HepG2 (cell line): ENCODE data around the gene RSPH9. TPM values are rescaled to one million over a fixed set of nuclear protein-coding genes. Genes with fewer than 3 reads are reported as not detected.
A peak's percentile ranks its signal among the peaks of the same experiment; 100 is the strongest.

ENCODE experiments used
- ATAC-seq: fragments of 200-7000 bp; cut with Tn5 transposase; 3 replicates; pipeline ENCODE4 v1.9.1; 2020; ENCODE audit warnings: mild to moderate bottlenecking, moderate library complexity
- BruUV-seq: library from RNA; stranded (reverse); fragments of 400-500 nt; replicated peaks from 2 replicates; lab custom pipeline; 2021; lab: Mats Ljungman, UMichigan
- CTCF ChIA-PET: fragments of 300-600 bp; formaldehyde crosslinking; extraction: SDS; loops from one replicate; lab custom pipeline; 2021; ENCODE audit warnings: low total read pairs, inconsistent platforms, low intra/inter-chr PET ratio; lab: Yijun Ruan, JAX
- POLR2A ChIA-PET: fragments of 350-600 bp; sonication (Branson Sonifier 250); formaldehyde crosslinking; loops from one replicate; lab custom pipeline; 2020; ENCODE audit warnings: antibody characterized with exemption, inconsistent platforms; lab: Yijun Ruan, JAX
- DNase-seq: peaks from one replicate; pipeline ENCODE4 v3.0.0-alpha.2; 2015; ENCODE audit warnings: low spot score
- FAIRE-seq: peaks from 3 replicates; lab custom pipeline; 2011; peaks lifted over from hg19 to GRCh38; lab: Jason Lieb, UNC
- H2AFZ ChIP-seq: one replicate; pipeline ENCODE4 v1.6.1; 2011; ENCODE audit warnings: low read length, inconsistent platforms
- H3K27ac ChIP-seq: fragments of 300-600 bp; 3 replicates; pipeline ENCODE4 v1.8.0; 2011; ENCODE audit warnings: mixed run types, mild to moderate bottlenecking, mixed read lengths, low read length, inconsistent platforms; ENCODE audit not compliant: insufficient read depth; ENCODE audit errors: extremely low read length
- H3K27me3 ChIP-seq, 2 experiments: fragments of 200-600 bp in 1 of 2; 2 replicates in 1 of 2; 3 replicates in 1 of 2; pipeline versions ENCODE4 v1.6.0 to v1.8.0; 2011; ENCODE audit warnings: low read length in 2 of 2, mild to moderate bottlenecking in 2 of 2, moderate library complexity in 2 of 2, inconsistent platforms in 1 of 2; ENCODE audit not compliant: insufficient read depth in 2 of 2, control insufficient read depth in 1 of 2
- H3K36me3 ChIP-seq, 2 experiments: fragments of 200-600 bp in 1 of 2; replicated peaks in 1 of 2; 2 replicates in 1 of 2; 3 replicates in 1 of 2; pipeline versions ENCODE4 v1.5.1 to v1.8.0; 2011; ENCODE audit warnings: low read length in 2 of 2, inconsistent platforms in 1 of 2; ENCODE audit not compliant: insufficient read depth in 2 of 2, control insufficient read depth in 1 of 2
- H3K4me1 ChIP-seq: 2 replicates; pipeline ENCODE4 v1.5.1; 2012; ENCODE audit warnings: low read length, inconsistent platforms; ENCODE audit not compliant: insufficient read depth
- H3K4me2 ChIP-seq: 2 replicates; pipeline ENCODE4 v1.6.0; 2011; ENCODE audit warnings: low read depth, low read length, inconsistent platforms
- H3K4me3 ChIP-seq, 3 experiments: fragments of 200-600 bp in 1 of 3; sonication (generic), shearing (Covaris generic) in 1 of 3; replicated peaks in 1 of 3; 2 replicates each; pipeline ENCODE4 v1.5.1; 2011 to 2016; ENCODE audit warnings: low read length in 3 of 3, inconsistent platforms in 2 of 3, low read depth in 2 of 3, mild to moderate bottlenecking in 2 of 3, control low read depth in 1 of 3, mixed read lengths in 1 of 3; ENCODE audit not compliant: insufficient read depth in 1 of 3
- H3K79me2 ChIP-seq: one replicate; pipeline ENCODE4 v1.6.1; 2011; ENCODE audit warnings: low read length, inconsistent platforms; ENCODE audit not compliant: insufficient read depth
- H3K9ac ChIP-seq: 2 replicates; pipeline ENCODE4 v1.6.0; 2011; ENCODE audit warnings: mild to moderate bottlenecking, low read depth, low read length, inconsistent platforms; ENCODE audit not compliant: insufficient read depth
- H3K9me3 ChIP-seq: 2 replicates; pipeline ENCODE4 v1.5.1; 2012; ENCODE audit warnings: mild to moderate bottlenecking, low read length
- H4K20me1 ChIP-seq: 2 replicates; pipeline ENCODE4 v1.6.0; 2011; ENCODE audit warnings: inconsistent platforms, mild to moderate bottlenecking, low read length, moderate library complexity; ENCODE audit not compliant: insufficient read depth
- ARHGAP35 ChIP-seq: sonication (generic); formaldehyde crosslinking; IDR thresholded peaks from 2 replicates; pipeline ENCODE4 v1.9.0; 2022; ENCODE audit warnings: mild to moderate bottlenecking, inconsistent platforms, moderate library complexity, missing genetic modification reagents, borderline replicate concordance
- BORCS8-MEF2B ChIP-seq: sonication (generic); formaldehyde crosslinking; IDR thresholded peaks from 2 replicates; pipeline ENCODE4 v1.8.0; 2022; ENCODE audit warnings: mild to moderate bottlenecking, missing genetic modification reagents
- CEBPG ChIP-seq: IDR thresholded peaks from 2 replicates; pipeline ENCODE4 v1.6.1; 2016
- ISX ChIP-seq: sonication (generic); formaldehyde crosslinking; conservative IDR thresholded peaks from 2 replicates; pipeline ENCODE4 v1.5.0; 2020; ENCODE audit warnings: missing genetic modification reagents
- JUND ChIP-seq: sonication (generic); formaldehyde crosslinking; IDR thresholded peaks from 2 replicates; pipeline ENCODE4 v1.8.0; 2022; ENCODE audit warnings: mild to moderate bottlenecking, missing genetic modification reagents
- PLRG1 ChIP-seq: fragments of 450-650 bp; conservative IDR thresholded peaks from 2 replicates; pipeline ENCODE4 v1.6.1; 2016
- POLR2AphosphoS2 ChIP-seq: IDR thresholded peaks from 2 replicates; pipeline ENCODE4 v1.6.1; 2011; ENCODE audit warnings: low read depth, low read length, improper control_type of control experiment
- RARA ChIP-seq: IDR thresholded peaks from 2 replicates; pipeline ENCODE4 v1.6.1; 2016; ENCODE audit warnings: missing genetic modification reagents, missing compliant biosample characterization
- SMARCC2 ChIP-seq: fragments of 450-650 bp; IDR thresholded peaks from 2 replicates; pipeline ENCODE4 v1.6.1; 2017; ENCODE audit warnings: antibody characterized with exemption, mild to moderate bottlenecking
- SOX13 ChIP-seq, 3 experiments: fragments of 450-650 bp in 1 of 3; sonication (generic) in 1 of 3; formaldehyde crosslinking in 1 of 3; IDR thresholded peaks in 2 of 3; conservative IDR thresholded peaks in 1 of 3; 2 replicates each; pipeline versions ENCODE4 v1.5.0 to v1.6.1; 2016 to 2020; ENCODE audit warnings: antibody characterized with exemption in 1 of 3, mild to moderate bottlenecking in 1 of 3, missing compliant biosample characterization in 1 of 3, missing genetic modification reagents in 1 of 3, moderate library complexity in 1 of 3
- SYNCRIP ChIP-seq: fragments of 200-400 bp; formaldehyde crosslinking; IDR thresholded peaks from 2 replicates; pipeline ENCODE4 v1.6.1; 2018; ENCODE audit warnings: mild to moderate bottlenecking, low read depth, low read length; ENCODE audit not compliant: insufficient read depth
- ZFY ChIP-seq: sonication (generic); formaldehyde crosslinking; IDR thresholded peaks from 2 replicates; pipeline ENCODE4 v1.4.0; 2020; ENCODE audit warnings: missing genetic modification reagents
- ZNF12 ChIP-seq: sonication (generic); formaldehyde crosslinking; IDR thresholded peaks from 2 replicates; pipeline ENCODE4 v1.5.0; 2020; ENCODE audit warnings: missing genetic modification reagents
- ZNF24 ChIP-seq: fragments of 450-650 bp; IDR thresholded peaks from 2 replicates; pipeline ENCODE4 v1.6.1; 2017; ENCODE audit warnings: antibody characterized with exemption, mild to moderate bottlenecking
- ZNF562 ChIP-seq: sonication (generic); formaldehyde crosslinking; IDR thresholded peaks from 2 replicates; pipeline ENCODE4 v1.8.0; 2022; ENCODE audit warnings: missing genetic modification reagents, borderline replicate concordance
- ZNF850 ChIP-seq: sonication (generic); formaldehyde crosslinking; conservative IDR thresholded peaks from 2 replicates; pipeline ENCODE4 v1.9.0; 2021; ENCODE audit warnings: mild to moderate bottlenecking, missing genetic modification reagents
- WGBS: methylation state at CpG from one replicate; pipeline ENCODE4 v1.1.6; 2017; ENCODE audit warnings: low lambda C conversion rate; 5-methylcytosine and 5-hydroxymethylcytosine counted together
- in situ Hi-C: cut with HindIII; loops from 2 replicates; pipeline ENCODE4 v1.10.0; 2017; ENCODE audit warnings: low pct_unique_long_range_greater_than_20kb; ENCODE audit not compliant: extremely low pct_ligation_motif_present
- intact Hi-C: fragments of 100-400 bp; cut with micrococcal nuclease; formaldehyde crosslinking; loops from one replicate; pipeline ENCODE4 v1.10.0; 2022; ENCODE audit not compliant: unreplicated experiment
- polyA plus RNA-seq, 8 experiments: library from polyadenylated mRNA; depleted of rRNA in 3 of 8; stranded (reverse) in 7 of 8; unstranded in 1 of 8; fragments of >200 nt; fragmentation: Illumina TruSeq in 4 of 8; extraction: Trizol in 4 of 8; gene quantifications; 2 replicates each; pipeline versions ENCODE4 v1.2.1 to v1.2.3, GENCODE V29; 2011 to 2016; ENCODE audit warnings: low read depth in 4 of 8, missing spikeins in 1 of 8, mixed read lengths in 1 of 8; ENCODE audit not compliant: insufficient read depth in 1 of 8
- total RNA-seq, 5 experiments: library from RNA; depleted of rRNA; stranded (reverse); fragments of >200 nt; fragmentation: Illumina TruSeq; extraction: Trizol; gene quantifications; 2 replicates each; pipeline ENCODE4 v1.2.3, GENCODE V29; 2016; ENCODE audit warnings: low read depth in 1 of 5
- TF ChIP-seq, protein P1 (sequence below): sonication (generic); formaldehyde crosslinking; IDR thresholded peaks from 2 replicates; pipeline ENCODE4 v1.5.0; 2020; ENCODE audit warnings: mild to moderate bottlenecking, missing genetic modification reagents, moderate library complexity
- TF ChIP-seq, protein P2 (sequence below): sonication (generic); formaldehyde crosslinking; IDR thresholded peaks from 2 replicates; pipeline ENCODE4 v1.4.0; 2020; ENCODE audit warnings: mild to moderate bottlenecking, low read depth, missing genetic modification reagents
- TF ChIP-seq, protein P3 (sequence below): sonication (generic); formaldehyde crosslinking; IDR thresholded peaks from 2 replicates; pipeline ENCODE4 v1.4.0; 2020; ENCODE audit warnings: missing genetic modification reagents, mild to moderate bottlenecking, borderline replicate concordance
- TF ChIP-seq, protein P4 (sequence below): sonication (generic); formaldehyde crosslinking; conservative IDR thresholded peaks from 2 replicates; pipeline ENCODE4 v1.8.1; 2023; ENCODE audit warnings: missing genetic modification reagents

Gene RSPH9
- total and polyA plus RNA-seq, 2 of the 13 experiments (the other 11 are each of a cell fraction or from before 2014, with no cell fraction given), result 0.04 TPM; not detected in 1

DNA sequence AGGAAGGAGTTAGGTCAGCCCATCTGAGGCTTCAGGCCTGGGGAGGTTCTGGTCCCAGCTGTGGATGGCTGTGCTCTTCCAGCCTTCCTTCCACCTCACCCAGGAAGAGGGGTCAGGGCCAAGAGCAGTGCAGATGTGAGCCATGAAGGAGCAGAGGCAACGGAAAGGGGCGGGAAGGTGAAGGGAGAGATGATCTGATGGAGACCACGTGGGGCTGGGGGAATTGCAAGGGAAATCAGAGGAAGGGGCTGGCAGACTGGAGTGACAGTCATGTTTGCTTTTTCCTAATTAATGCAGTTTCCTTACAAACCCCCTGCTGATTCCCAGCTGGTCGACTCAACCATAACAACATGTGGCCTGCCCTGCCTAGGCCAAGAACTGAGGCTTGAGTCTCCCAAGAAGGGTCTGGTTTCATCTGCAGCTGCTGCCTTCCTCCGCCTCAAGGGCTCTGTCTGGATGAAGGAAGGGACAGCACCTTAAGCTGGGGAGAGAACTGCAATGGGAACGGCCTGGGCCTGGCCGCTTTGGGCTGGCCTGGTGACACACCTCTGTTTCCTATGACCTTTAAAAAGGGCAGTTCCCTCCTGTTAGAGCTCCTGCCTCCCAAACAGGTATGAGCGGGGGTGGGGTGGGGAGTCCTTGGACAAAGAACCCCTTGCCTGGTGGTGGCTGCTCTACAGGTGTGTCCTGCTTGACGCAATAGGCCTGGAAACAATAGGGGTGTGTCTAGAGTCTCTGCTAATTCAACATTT, 50.6 kb downstream of the RSPH9 start:
- intact Hi-C loops (no loop called here), in situ Hi-C loops (no loop called here)
- Histone ChIP-seq H3K9me3 (no peaks in the 10 kb centered on the region), H3K27ac (no peak overlapping the region), H3K36me3 (no peaks in the 10 kb centered on the region), H3K4me3 (peak overlapping the region in 1 of 3 experiments; percentile 25; a peak in 1 of 6 replicates), H3K4me2 (peak overlapping the region; percentile 64), H2AFZ (peak overlapping the region; percentile 55), H3K4me1 (peaks cover 40% of the 10 kb centered on the region), H3K9ac (no peak overlapping the region), H4K20me1 (no peaks in the 10 kb centered on the region), H3K79me2 (no peaks in the 10 kb centered on the region), H3K27me3 (peaks cover 3 to 15% of the 10 kb centered on the region in 2 experiments; a peak in 2 of 5 replicates)
- 19% methylated on average over 9 of the region's 9 CpGs for WGBS
- FAIRE-seq (no peak), DNase-seq (no peak), ATAC-seq (peak; percentile 28)
- no TSS peak for BruUV-seq
- ChIA-PET CTCF (no interaction called here), POLR2A (interaction anchor here (1.2 kb wide), 1 partner anchor 23 kb away, joined by 3 read pairs; no protein-coding TSS in a partner anchor)
- TF ChIP-seq, protein P1, sequence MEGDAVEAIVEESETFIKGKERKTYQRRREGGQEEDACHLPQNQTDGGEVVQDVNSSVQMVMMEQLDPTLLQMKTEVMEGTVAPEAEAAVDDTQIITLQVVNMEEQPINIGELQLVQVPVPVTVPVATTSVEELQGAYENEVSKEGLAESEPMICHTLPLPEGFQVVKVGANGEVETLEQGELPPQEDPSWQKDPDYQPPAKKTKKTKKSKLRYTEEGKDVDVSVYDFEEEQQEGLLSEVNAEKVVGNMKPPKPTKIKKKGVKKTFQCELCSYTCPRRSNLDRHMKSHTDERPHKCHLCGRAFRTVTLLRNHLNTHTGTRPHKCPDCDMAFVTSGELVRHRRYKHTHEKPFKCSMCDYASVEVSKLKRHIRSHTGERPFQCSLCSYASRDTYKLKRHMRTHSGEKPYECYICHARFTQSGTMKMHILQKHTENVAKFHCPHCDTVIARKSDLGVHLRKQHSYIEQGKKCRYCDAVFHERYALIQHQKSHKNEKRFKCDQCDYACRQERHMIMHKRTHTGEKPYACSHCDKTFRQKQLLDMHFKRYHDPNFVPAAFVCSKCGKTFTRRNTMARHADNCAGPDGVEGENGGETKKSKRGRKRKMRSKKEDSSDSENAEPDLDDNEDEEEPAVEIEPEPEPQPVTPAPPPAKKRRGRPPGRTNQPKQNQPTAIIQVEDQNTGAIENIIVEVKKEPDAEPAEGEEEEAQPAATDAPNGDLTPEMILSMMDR (CRISPR knock-in tag), result no peak
- no peak for TF ChIP-seq BORCS8-MEF2B (CRISPR knock-in tag)
- TF ChIP-seq RARA (CRISPR knock-in tag), result no peak
- TF ChIP-seq PLRG1, result no peak
- TF ChIP-seq, protein P2, sequence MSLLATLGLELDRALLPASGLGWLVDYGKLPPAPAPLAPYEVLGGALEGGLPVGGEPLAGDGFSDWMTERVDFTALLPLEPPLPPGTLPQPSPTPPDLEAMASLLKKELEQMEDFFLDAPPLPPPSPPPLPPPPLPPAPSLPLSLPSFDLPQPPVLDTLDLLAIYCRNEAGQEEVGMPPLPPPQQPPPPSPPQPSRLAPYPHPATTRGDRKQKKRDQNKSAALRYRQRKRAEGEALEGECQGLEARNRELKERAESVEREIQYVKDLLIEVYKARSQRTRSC (CRISPR knock-in tag), result no peak
- TF ChIP-seq ZFY (CRISPR knock-in tag), result no peak
- TF ChIP-seq ZNF24, result no peak
- no peak for TF ChIP-seq ZNF12 (CRISPR knock-in tag)
- TF ChIP-seq SOX13 (IDR thresholded peaks at IDR 0.05), result no peak
- peak in 1 of 2 experiments; percentile 79; a peak in 2 of 4 replicates for TF ChIP-seq SOX13 (CRISPR knock-in tag; conservative IDR thresholded peaks at IDR 0.05 in 1 of 2, IDR thresholded peaks at IDR 0.05 in 1 of 2)
- TF ChIP-seq ISX (CRISPR knock-in tag), result no peak
- TF ChIP-seq POLR2AphosphoS2, result no peak
- no peak for TF ChIP-seq ZNF850 (CRISPR knock-in tag)
- TF ChIP-seq SYNCRIP, result no peak
- TF ChIP-seq JUND (CRISPR knock-in tag), result no peak
- TF ChIP-seq, protein P3, sequence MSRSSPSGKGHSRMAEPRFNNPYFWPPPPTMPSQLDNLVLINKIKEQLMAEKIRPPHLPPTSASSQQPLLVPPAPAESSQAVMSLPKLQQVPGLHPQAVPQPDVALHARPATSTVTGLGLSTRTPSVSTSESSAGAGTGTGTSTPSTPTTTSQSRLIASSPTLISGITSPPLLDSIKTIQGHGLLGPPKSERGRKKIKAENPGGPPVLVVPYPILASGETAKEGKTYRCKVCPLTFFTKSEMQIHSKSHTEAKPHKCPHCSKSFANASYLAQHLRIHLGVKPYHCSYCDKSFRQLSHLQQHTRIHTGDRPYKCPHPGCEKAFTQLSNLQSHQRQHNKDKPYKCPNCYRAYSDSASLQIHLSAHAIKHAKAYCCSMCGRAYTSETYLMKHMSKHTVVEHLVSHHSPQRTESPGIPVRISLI (CRISPR knock-in tag), result no peak
- TF ChIP-seq, protein P4, sequence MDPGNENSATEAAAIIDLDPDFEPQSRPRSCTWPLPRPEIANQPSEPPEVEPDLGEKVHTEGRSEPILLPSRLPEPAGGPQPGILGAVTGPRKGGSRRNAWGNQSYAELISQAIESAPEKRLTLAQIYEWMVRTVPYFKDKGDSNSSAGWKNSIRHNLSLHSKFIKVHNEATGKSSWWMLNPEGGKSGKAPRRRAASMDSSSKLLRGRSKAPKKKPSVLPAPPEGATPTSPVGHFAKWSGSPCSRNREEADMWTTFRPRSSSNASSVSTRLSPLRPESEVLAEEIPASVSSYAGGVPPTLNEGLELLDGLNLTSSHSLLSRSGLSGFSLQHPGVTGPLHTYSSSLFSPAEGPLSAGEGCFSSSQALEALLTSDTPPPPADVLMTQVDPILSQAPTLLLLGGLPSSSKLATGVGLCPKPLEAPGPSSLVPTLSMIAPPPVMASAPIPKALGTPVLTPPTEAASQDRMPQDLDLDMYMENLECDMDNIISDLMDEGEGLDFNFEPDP (CRISPR knock-in tag), result no peak
- no peak for TF ChIP-seq ARHGAP35 (CRISPR knock-in tag)
- no peak for TF ChIP-seq ZNF562
- TF ChIP-seq SMARCC2, result no peak
- peak; percentile 60; the same call in 1 of the 2 replicates for TF ChIP-seq CEBPG
